GM23338 (cell line): ENCODE data around the gene RAB31.

Experiments
- CREB1 ChIP-seq: fragments of 250-450 bp; sonication (Bioruptor Pico); IDR thresholded peaks from 2 replicates; pipeline ENCODE4 v1.5.0; 2020; ENCODE audit warnings: low read depth, mild to moderate bottlenecking, moderate library complexity
- CTCF ChIP-seq, 2 experiments: fragments of 200-600 bp in 1 of 2; sonication (generic) in 1 of 2; conservative IDR thresholded peaks; 2 replicates each; pipeline versions ENCODE4 v1.5.1 to v1.6.1; 2016 to 2017; ENCODE audit warnings: antibody characterized with exemption in 2 of 2, low read depth in 2 of 2, mild to moderate bottlenecking in 2 of 2, moderate library complexity in 1 of 2
- EZH2 ChIP-seq: fragments of 200-600 bp; sonication (generic); IDR thresholded peaks from one replicate; pipeline ENCODE4 v1.8.0; 2017; ENCODE audit warnings: antibody characterized with exemption, mild to moderate bottlenecking, low read depth; ENCODE audit not compliant: unreplicated experiment
- EZH2phosphoT487 ChIP-seq: fragments of 200-600 bp; sonication (generic); IDR thresholded peaks from one replicate; pipeline ENCODE4 v1.8.1; 2018; ENCODE audit warnings: antibody characterized with exemption; ENCODE audit not compliant: unreplicated experiment
- POLR2AphosphoS5 ChIP-seq: IDR thresholded peaks from 2 replicates; pipeline ENCODE4 v1.6.1; 2016; ENCODE audit warnings: antibody characterized with exemption, low read depth
- STAT1 ChIP-seq: IDR thresholded peaks from one replicate; pipeline ENCODE4 v1.6.1; 2016; ENCODE audit warnings: antibody characterized with exemption; ENCODE audit not compliant: unreplicated experiment

GRCh38 chr18:9827793-9828505 is 119.8 kb downstream of the RAB31 start:
- TF ChIP-seq STAT1 (no peak), CTCF (conservative IDR thresholded peaks at IDR 0.05; ENCODE audit: low read depth in 2 of 2) (no peak), POLR2AphosphoS5 (no peak), EZH2phosphoT487 (no peak), CREB1 (CRISPR knock-in tag) (no peak), EZH2 (no peak)
